K562 (cell line): Measurements from ENCODE around the gene VDAC1. TPM values are rescaled to one million over a fixed set of nuclear protein-coding genes. Genes with fewer than 3 reads are reported as not detected.
A peak's percentile ranks its signal among the peaks of the same experiment; 100 is the strongest.

Experiments used
- ATF1 ChIP-seq, 2 experiments: fragments of 450-650 bp in 1 of 2; IDR thresholded peaks; 2 replicates each; pipeline ENCODE4 v1.6.1; 2016; ENCODE audit warnings: missing compliant biosample characterization in 1 of 2, missing genetic modification characterization in 1 of 2
- BRD9 ChIP-seq: fragments of 450-650 bp; IDR thresholded peaks from 2 replicates; pipeline ENCODE4 v1.6.1; 2018; ENCODE audit warnings: low read depth; ENCODE audit not compliant: partially characterized antibody
- C11orf30 ChIP-seq: fragments of 450-650 bp; IDR thresholded peaks from 2 replicates; pipeline ENCODE4 v1.6.1; 2016; ENCODE audit warnings: low read depth, mild to moderate bottlenecking
- CXXC5 ChIP-seq: fragments of 250-450 bp; sonication (Bioruptor Pico); IDR thresholded peaks from 2 replicates; pipeline ENCODE4 v1.8.0; 2022; ENCODE audit warnings: inconsistent platforms, mild to moderate bottlenecking, moderate library complexity
- DPF2 ChIP-seq: fragments of 450-650 bp; IDR thresholded peaks from 2 replicates; pipeline ENCODE4 v1.6.1; 2016
- ELF2 ChIP-seq: fragments of 250-450 bp; sonication (Bioruptor Pico); IDR thresholded peaks from 2 replicates; pipeline ENCODE4 v1.5.0; 2021; ENCODE audit warnings: mild to moderate bottlenecking
- ERF ChIP-seq: fragments of 450-650 bp; formaldehyde crosslinking; IDR thresholded peaks from 2 replicates; pipeline ENCODE4 v1.4.0; 2020; ENCODE audit warnings: mild to moderate bottlenecking, mixed read lengths
- FOXP1 ChIP-seq: sonication (generic); formaldehyde crosslinking; IDR thresholded peaks from 2 replicates; pipeline ENCODE4 v1.8.0; 2022; ENCODE audit warnings: mild to moderate bottlenecking, missing genetic modification reagents
- GABPB2 ChIP-seq: fragments of 250-450 bp; sonication (Bioruptor Pico); conservative IDR thresholded peaks from 2 replicates; pipeline ENCODE4 v1.5.1; 2021; ENCODE audit warnings: mild to moderate bottlenecking
- MAFF ChIP-seq: IDR thresholded peaks from 2 replicates; pipeline ENCODE4 v1.6.1; 2012; ENCODE audit warnings: low read length, improper control_type of control experiment
- MTA3 ChIP-seq: fragments of 450-650 bp; formaldehyde crosslinking; IDR thresholded peaks from 2 replicates; pipeline ENCODE4 v1.6.1; 2017; ENCODE audit warnings: mild to moderate bottlenecking, borderline replicate concordance
- PHF21A ChIP-seq: fragments of 450-650 bp; IDR thresholded peaks from 2 replicates; pipeline ENCODE4 v1.6.1; 2017; ENCODE audit warnings: low read depth, borderline replicate concordance
- PKNOX1 ChIP-seq: fragments of 450-650 bp; IDR thresholded peaks from 2 replicates; pipeline ENCODE4 v1.6.1; 2016
- RBM15 ChIP-seq: fragments of 200-400 bp; formaldehyde crosslinking; IDR thresholded peaks from 2 replicates; pipeline ENCODE4 v1.6.1; 2018; ENCODE audit warnings: mild to moderate bottlenecking, low read length, moderate library complexity; ENCODE audit not compliant: insufficient read depth
- REST ChIP-seq, 2 experiments: fragments of 450-650 bp; formaldehyde crosslinking in 1 of 2; IDR thresholded peaks; 2 replicates each; pipeline versions ENCODE4 v1.4.0 to v1.6.1; 2014 to 2020; ENCODE audit warnings: mild to moderate bottlenecking in 2 of 2, borderline replicate concordance in 1 of 2, low read depth in 1 of 2
- TCF7 ChIP-seq: sonication (generic); IDR thresholded peaks from 2 replicates; pipeline ENCODE4 v1.6.1; 2016; ENCODE audit warnings: antibody characterized with exemption, borderline replicate concordance
- ZFP36 ChIP-seq: fragments of 150-350 bp; IDR thresholded peaks from 2 replicates; pipeline ENCODE4 v1.6.1; 2018; ENCODE audit warnings: low read length, low read depth; ENCODE audit not compliant: partially characterized antibody
- ZNF274 ChIP-seq: IDR thresholded peaks from 2 replicates; pipeline ENCODE4 v1.6.1; 2011; ENCODE audit warnings: low read depth, mild to moderate bottlenecking, low read length, moderate library complexity, borderline replicate concordance
- ZNF668 ChIP-seq: fragments of 250-450 bp; sonication (Bioruptor Pico); IDR thresholded peaks from 2 replicates; pipeline ENCODE4 v1.8.0; 2022; ENCODE audit warnings: mild to moderate bottlenecking, inconsistent platforms
- ZNF717 ChIP-seq: fragments of 250-450 bp; sonication (Bioruptor Pico); IDR thresholded peaks from 2 replicates; pipeline ENCODE4 v1.5.0; 2021
- ZNF785 ChIP-seq: fragments of 250-450 bp; sonication (Bioruptor Pico); IDR thresholded peaks from 2 replicates; pipeline ENCODE4 v1.4.0; 2020; ENCODE audit warnings: mild to moderate bottlenecking
- polyA plus RNA-seq, 8 experiments: library from polyadenylated mRNA; depleted of rRNA in 4 of 8; stranded (reverse) in 5 of 8; unstranded in 3 of 8; fragments of >200 nt; fragmentation: Nextera tagmentation in 2 of 8; fragmentation: Illumina TruSeq in 1 of 8; extraction: Ambion mirVana in 2 of 8; extraction: Trizol in 1 of 8; gene quantifications; 2 replicates each; pipeline versions ENCODE4 v1.2.1 to v1.2.3, GENCODE V29; 2011 to 2014; ENCODE audit warnings: inconsistent platforms in 1 of 8, missing spikeins in 1 of 8
- total RNA-seq, 7 experiments: library from RNA; depleted of rRNA in 6 of 7; stranded (reverse); fragments of >200 nt in 6 of 7; fragmentation: Illumina TruSeq in 2 of 7; extraction: Trizol in 2 of 7; gene quantifications; 2 replicates each; pipeline versions ENCODE4 v1.2.1 to v1.2.3, GENCODE V29; 2011 to 2021; ENCODE audit warnings: low replicate concordance in 1 of 7

VDAC1 gene
- total and polyA plus RNA-seq, 9 of the 15 experiments (the other 6 are each of a cell fraction or from before 2014, with no cell fraction given): 168 to 366 (median 293) TPM

DNA sequence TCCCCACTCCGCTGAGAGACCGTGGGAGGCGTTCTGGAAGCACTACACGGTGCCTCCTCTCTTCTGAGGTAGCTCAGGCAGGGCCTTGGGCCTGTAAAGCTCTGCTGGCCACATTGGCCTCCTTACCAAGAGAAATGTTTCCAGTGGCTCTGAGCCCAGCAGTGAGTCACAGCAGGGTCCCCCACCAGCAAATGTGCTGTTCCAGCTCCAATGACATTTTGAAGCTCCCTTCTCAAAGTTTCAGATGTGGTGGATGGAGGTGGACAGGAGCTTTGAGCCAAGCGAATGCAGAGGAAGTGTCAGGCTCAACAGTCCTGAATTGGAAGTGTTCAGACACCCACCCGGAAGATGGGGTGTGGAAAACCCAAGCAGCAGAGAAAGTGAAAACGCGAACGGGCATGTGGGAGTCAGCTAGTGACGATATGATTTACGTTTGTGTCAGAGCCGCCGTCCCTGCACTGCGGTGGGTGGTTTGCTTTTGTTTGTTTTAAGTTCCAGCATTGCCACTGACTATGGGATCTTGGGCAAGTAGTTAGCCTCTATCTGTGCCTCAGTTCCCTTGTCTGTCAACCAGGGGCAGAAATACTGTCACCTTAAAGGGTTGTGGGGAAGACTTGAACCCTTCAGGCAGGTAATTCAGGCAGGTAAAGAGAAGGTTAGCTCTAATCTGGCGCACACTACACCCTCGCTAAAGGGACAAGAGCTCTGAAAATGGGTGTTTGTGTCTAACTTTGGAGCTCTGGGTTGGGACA, 74.5 kb downstream of the VDAC1 start (continued):
- TF ChIP-seq REST (IDR thresholded peaks at IDR 0.05; ENCODE audit: borderline replicate concordance): no peak
- TF ChIP-seq REST (CRISPR knock-in tag; IDR thresholded peaks at IDR 0.05; ENCODE audit: low read depth): 0 out of 2 replicates have a peak, but pooled peaks have one; percentile 6
- no peak for TF ChIP-seq ZNF668
- TF ChIP-seq ATF1 (CRISPR knock-in tag; IDR thresholded peaks at IDR 0.05): no peak
- peak; percentile 81 for TF ChIP-seq ATF1 (tag; IDR thresholded peaks at IDR 0.05)
- no peak for TF ChIP-seq ZNF785 (CRISPR knock-in tag)
- TF ChIP-seq PKNOX1: peak; percentile 95
- no peak for TF ChIP-seq ELF2
- TF ChIP-seq ZNF717 (CRISPR knock-in tag): no peak
- no peak for TF ChIP-seq ZFP36
- TF ChIP-seq FOXP1 (CRISPR knock-in tag): no peak
- no peak for TF ChIP-seq GABPB2 (CRISPR knock-in tag)
- TF ChIP-seq RBM15: no peak
- TF ChIP-seq PHF21A: no peak
- TF ChIP-seq ZNF274: no peak
- peak; percentile 72 for TF ChIP-seq CXXC5
- TF ChIP-seq MTA3: peak; percentile 71; the same call in 1 of the 2 replicates
- TF ChIP-seq BRD9: no peak
- TF ChIP-seq MAFF: no peak
- no peak for TF ChIP-seq C11orf30
- TF ChIP-seq DPF2: peak; percentile 71
- no peak for TF ChIP-seq TCF7
- no peak for TF ChIP-seq ERF
